Activated CD4-positive, alpha-beta T cell treated with anti-CD3 and anti-CD28 coated beads for 24 hours (primary cell): ENCODE data around the gene CFL2.
"Not testable (repeated sequence)": the region's sequence is repeated elsewhere in the genome, so short reads cannot be mapped to it uniquely, and the experiment has no call there.

Experiments
- DNase-seq, 2 donors: peaks; one replicate each; pipeline ENCODE4 v3.0.0-alpha.2; 2020; ENCODE audit warnings: low read depth in 2 of 2

CFL2 gene

GRCh38 chr14:34714320-34715126 lies at the start of gene CFL2:
Gene CFL2, minus strand, starts transcription at chr14:34714593. Its CDS starts 53 bp downstream, at chr14:34714540.
- peak; percentile 41 to 58 for DNase-seq

GRCh38 chr14:34755215-34755614 lies 40.8 kb upstream of the CFL2 start:
- DNase-seq, result no peak

GRCh38 chr14:34754687-34755086 lies 40.3 kb upstream of the CFL2 start:
- DNase-seq, result no peak

GRCh38 chr14:34750670-34751069 lies 36.3 kb upstream of the CFL2 start:
- DNase-seq, result no peak

- no peak for DNase-seq
Observed at GRCh38 chr14:34750233-34750632, 35.8 kb upstream of the CFL2 start.

DNA sequence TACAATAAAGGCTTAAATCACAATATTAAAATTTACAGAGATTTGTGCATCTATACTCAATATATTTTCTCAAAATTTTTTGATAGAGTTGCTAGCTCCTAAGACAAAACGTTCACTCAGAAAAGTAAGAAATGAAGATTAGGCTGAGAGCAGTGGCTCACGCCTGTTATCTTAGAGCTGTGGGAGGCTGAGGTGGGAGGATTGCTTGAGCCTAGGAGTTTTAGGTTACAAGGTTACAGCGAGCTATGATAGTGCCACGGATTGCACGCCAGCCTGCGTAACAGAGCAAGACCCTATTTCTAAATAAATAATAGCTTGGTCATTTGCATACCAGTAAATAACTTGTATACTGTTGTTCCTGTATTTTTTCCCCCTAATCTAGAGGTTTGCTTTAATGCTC lies 35.0 kb upstream of the CFL2 start:
- no peak for DNase-seq

GRCh38 chr14:34742270-34743115 lies 28.1 kb upstream of the CFL2 start:
- DNase-seq, result no peak

GRCh38 chr14:34741840-34742239 lies 27.4 kb upstream of the CFL2 start:
- DNase-seq, result no peak

DNA sequence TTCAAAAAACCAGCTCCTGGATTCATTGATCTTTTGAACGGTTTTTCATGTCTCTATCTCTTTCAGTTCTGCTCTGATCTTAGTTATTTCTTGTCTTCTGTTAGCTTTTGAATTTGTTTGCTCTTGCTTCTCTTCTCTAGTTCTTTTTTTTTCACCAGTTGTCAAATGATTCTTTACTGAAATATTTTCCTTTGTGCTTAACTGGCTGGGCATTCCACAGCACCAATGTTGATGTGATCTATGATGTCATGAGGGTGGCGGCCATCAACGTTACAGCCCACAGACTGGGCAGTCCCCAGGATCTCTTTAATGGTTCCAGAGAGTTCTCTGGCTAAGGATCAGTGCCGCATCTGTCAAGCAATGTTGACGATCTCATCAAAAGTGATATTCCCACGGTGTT lies 25.7 kb upstream of the CFL2 start:
- not testable (repeated sequence) for DNase-seq

GRCh38 chr14:34737079-34737478 lies 22.7 kb upstream of the CFL2 start:
- not testable (repeated sequence) for DNase-seq

DNA sequence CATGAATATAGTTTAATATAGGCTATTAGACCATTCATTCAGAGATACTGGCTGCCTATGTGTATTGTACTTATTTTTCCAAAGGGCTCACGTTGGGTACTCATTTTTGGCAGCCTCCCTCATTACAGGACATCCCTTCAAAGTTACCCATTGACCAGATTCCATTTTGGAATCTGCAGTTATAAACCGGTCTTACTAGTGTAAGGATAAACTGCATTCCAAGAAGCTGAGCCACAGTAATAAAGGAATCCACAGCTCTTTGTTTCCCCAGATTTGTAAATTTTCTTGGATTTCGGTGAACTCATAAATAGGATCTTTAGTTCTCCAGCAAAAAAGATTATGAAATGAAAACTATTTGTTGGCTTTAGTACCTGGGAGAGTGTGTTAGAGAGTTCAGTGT lies 18.9 kb upstream of the CFL2 start:
- DNase-seq, result no peak

DNA sequence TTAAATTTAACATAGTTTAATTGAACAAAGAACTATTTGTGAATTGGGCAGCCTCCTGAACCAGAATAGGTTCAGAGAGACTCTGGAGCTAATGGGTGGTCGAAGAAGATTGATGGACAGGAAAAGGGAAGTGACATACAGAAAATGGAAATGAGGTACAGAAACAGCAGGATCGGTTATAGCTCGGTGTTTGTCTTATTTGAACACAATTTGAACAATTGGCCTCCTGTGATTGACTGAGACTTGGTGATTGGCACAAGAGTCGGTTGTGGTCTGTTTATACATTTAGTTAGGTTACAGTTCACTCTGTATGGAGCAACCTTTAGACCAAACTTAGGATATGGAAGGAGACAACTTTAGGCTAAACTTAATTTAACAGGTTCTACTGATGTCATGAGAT lies 18.4 kb upstream of the CFL2 start:
- DNase-seq, result no peak

DNA sequence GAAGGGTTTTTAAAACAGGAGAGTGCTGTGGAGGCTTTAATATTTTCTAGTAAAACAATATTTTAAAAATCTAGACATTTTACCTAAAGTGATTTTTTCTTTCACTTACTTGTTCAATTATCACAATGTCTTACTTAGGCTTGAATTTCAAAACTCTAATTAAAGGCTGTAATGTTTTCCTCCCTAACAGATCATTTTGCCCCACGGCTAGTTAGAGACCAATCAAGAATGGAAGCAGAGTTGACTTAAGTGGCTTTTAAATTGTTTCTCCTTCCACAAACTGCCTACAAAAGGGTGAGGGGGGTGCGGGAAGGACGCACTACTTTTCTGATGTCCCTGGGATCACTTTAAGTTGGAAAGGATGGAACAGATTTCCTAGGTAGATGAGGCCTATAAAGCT lies 9.5 kb upstream of the CFL2 start:
- DNase-seq, result no peak

DNA sequence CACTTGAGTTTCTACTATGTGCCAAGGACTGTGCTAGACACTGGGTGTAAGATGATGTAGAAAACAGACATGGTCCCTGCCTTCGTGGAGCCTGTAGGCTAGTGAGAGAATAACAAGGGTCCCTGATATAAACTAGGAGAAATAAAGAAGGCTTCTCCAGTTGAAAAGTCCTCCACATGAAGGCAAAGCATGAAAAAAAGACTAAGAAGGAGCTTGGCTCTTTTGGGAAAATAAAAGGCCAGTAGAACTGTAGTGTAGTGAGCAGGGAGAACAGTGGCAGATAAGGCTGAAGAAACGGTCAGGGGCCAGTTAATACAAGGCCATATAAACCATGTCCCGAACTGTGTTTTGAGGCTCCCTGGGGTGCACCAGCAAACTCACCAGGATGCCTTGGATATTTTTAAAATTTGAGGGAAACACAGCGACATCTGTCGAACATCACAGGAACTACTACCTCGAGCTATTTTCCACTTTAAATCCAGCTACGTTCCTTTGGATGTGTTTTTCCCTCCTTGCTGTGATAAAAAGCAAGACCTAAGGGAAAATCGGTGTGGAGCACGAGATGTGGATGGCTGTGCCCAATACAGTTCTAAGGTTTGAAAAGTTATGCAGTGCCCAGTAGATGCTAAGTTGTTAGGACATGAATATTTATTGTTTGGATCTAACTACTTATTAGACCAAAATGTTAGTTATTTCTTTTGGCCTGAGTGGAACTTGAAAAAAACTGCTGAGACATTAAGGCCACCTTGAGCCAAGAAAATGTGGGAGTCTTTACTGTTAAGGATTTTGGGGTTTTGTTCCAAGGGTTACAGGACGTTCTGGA lies 8.5 kb upstream of the CFL2 start:
- peak; percentile 6 to 19 for DNase-seq

GRCh38 chr14:34721129-34721528 lies 6.7 kb upstream of the CFL2 start:
- no peak for DNase-seq

- DNase-seq, result no peak
Observed at GRCh38 chr14:34718750-34719304, 4.4 kb upstream of the CFL2 start.

DNA sequence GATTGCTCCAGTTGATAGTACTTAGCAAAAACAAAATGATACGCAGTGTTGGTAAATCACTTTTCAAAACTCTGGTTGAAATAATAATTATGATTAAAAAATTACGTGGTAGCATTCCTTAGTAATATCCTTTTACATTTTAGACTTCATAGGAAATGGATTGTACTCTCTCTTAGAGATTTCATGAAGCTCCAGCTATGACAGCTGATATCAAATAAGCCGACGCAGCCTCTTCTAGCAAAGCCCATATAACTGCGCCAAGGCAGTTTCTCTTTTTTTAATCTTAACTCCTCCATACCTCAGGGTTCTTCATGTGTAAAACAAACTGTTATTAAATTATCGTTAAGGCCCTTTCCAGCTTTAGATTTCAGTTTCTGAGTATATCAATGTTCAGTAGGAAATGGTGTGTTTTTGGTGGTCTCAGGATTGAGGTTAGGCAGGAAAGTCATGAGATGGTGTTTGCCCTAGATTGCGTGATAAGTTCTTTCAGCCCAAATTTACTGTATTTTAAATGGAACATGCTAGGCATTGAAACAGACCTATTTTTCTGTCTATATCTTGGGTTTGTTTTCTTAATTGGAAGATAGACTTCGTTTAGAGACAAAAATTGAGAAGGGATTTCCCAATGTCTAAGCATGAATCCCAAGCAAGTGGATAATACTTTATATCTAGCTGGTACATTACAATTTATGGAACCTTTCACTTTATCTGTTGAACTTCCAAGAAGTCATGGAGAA lies 902 bp upstream of the CFL2 start:
- DNase-seq, result no peak

GRCh38 chr14:34713681-34714319 lies 593 bp downstream of the CFL2 start:
- no peak for DNase-seq

DNA sequence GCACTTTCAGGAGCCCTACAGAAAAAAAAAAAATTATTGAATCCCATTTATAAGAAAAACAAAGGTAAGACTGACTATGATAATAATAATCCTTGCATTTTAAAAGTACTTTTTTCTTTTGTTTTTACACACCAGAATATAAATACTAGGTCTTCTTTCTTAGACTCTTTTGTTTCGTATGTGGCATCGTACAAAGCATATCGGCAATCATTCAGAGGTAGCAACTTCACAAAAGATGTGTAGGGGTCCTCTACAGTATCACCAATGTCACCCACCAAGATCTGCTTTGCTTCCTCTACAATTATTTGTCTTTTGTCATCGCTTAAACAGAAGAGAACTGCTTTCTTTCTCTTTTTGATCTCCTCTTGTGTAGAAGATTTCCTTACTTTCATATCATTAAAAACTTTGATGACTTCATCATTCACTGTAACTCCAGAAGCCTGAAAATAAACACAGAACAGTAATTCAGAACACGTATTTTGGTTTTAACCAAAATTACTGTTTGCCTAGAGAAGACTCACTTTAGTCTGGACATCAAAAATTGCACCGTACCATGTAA lies 1.2 kb downstream of the CFL2 start:
- DNase-seq, result no peak
